ENCODE results near the gene CDPF1. TPM values are rescaled to one million over a fixed set of nuclear protein-coding genes. Genes with fewer than 3 reads are reported as not detected.
A peak's percentile ranks its signal among the peaks of the same experiment; 100 is the strongest.
"Not testable (repeated sequence)": the region's sequence is repeated elsewhere in the genome, so short reads cannot be mapped to it uniquely, and the experiment has no call there.

Gene CDPF1
- total and polyA plus RNA-seq, 2 of the 13 experiments (the other 11 are each of a cell fraction or from before 2014, with no cell fraction given): 5.2 to 8.1 TPM

GRCh38 chr22:46264520-46264919 is 14.4 kb upstream of the CDPF1 start:
- POLR2A ChIA-PET: interaction anchor here (0.9 kb wide), 1 partner anchor 14 kb away, joined by 3 read pairs; no protein-coding TSS in a partner anchor
- H2AFZ ChIP-seq (ENCODE audit: low read length); ATAC-seq; H3K36me3 ChIP-seq (replicated peaks in 1 of 2; ENCODE audit: control insufficient read depth in 1 of 2, insufficient read depth in 2 of 2, low read length in 2 of 2); in situ Hi-C loops (cut with HindIII; ENCODE audit: extremely low pct_ligation_motif_present, low pct_unique_long_range_greater_than_20kb); FAIRE-seq; H4K20me1 ChIP-seq (ENCODE audit: insufficient read depth, low read length); CTCF ChIA-PET (ENCODE audit: low intra/inter-chr PET ratio, low total read pairs); intact Hi-C loops (cut with micrococcal nuclease; ENCODE audit: unreplicated experiment); H3K9ac ChIP-seq (ENCODE audit: insufficient read depth, low read depth, low read length); BruUV-seq (replicated peaks); H3K4me3 ChIP-seq (replicated peaks in 1 of 3; ENCODE audit: insufficient read depth in 1 of 3, low read depth in 2 of 3, low read length in 3 of 3); H3K27me3 ChIP-seq (ENCODE audit: control insufficient read depth in 1 of 2, insufficient read depth in 2 of 2, low read length in 2 of 2); H3K9me3 ChIP-seq (ENCODE audit: low read length); H3K27ac ChIP-seq (ENCODE audit: extremely low read length, insufficient read depth, low read length): not testable (repeated sequence)
- 65% methylated on average over 6 of the region's 6 CpGs for WGBS (ENCODE audit: low lambda C conversion rate)
- H3K79me2 ChIP-seq (ENCODE audit: insufficient read depth, low read length): peaks cover 14% of the 10 kb centered on the region
- peak overlapping the region; percentile 7; the same call in 1 of the 2 replicates for H3K4me2 ChIP-seq (ENCODE audit: low read depth, low read length)
- 0 out of 2 replicates have a peak, but pooled peaks have one; percentile 17 for TF ChIP-seq ARID5B (CRISPR knock-in tag; IDR thresholded peaks at IDR 0.05)
- TF ChIP-seq ZMYM4 (CRISPR knock-in tag; IDR thresholded peaks at IDR 0.05): peak; percentile 27; the same call in 1 of the 2 replicates
- TF ChIP-seq SAP130 (CRISPR knock-in tag; IDR thresholded peaks at IDR 0.05; ENCODE audit: low read depth): peak; percentile 11; the same call in 1 of the 2 replicates
- TF ChIP-seq SOX5 (CRISPR knock-in tag; IDR thresholded peaks at IDR 0.05; ENCODE audit: borderline replicate concordance): peak; percentile 30; the same call in 1 of the 2 replicates
- TF ChIP-seq ZBTB33 (CRISPR knock-in tag; IDR thresholded peaks at IDR 0.05): peak; percentile 24; the same call in 1 of the 2 replicates
- TF ChIP-seq HNF4A (CRISPR knock-in tag; IDR thresholded peaks at IDR 0.05): peak; percentile 73
- DNase-seq (ENCODE audit: low spot score): peak; percentile 62
- H3K4me1 ChIP-seq (ENCODE audit: insufficient read depth, low read length): peaks cover 32% of the 10 kb centered on the region

All from HepG2 (cell line).